Caki2 (cell line): ENCODE data around the gene CCDC178. TPM values are rescaled to one million over a fixed set of nuclear protein-coding genes. Genes with fewer than 3 reads are reported as not detected.
"Not testable (repeated sequence)": the region's sequence is repeated elsewhere in the genome, so short reads cannot be mapped to it uniquely, and the experiment has no call there.

ENCODE experiments used
- DNase-seq: peaks from one replicate; pipeline ENCODE4 v3.0.0-alpha.2; 2015; ENCODE audit warnings: low read depth
- in situ Hi-C: cut with HindIII; loops from 2 replicates; pipeline ENCODE4 v1.10.0; 2016; ENCODE audit warnings: low sequenced_read_pairs, low pct_unique_long_range_greater_than_20kb, mixed read lengths
- total RNA-seq: library from RNA; depleted of rRNA; stranded (reverse); fragments of >200 nt; shearing (Covaris generic); gene quantifications from 2 replicates; pipeline ENCODE4 v1.2.3, GENCODE V29; 2014; ENCODE audit warnings: low replicate concordance

CCDC178 gene
- total RNA-seq, 1 experiment from 2014 or later = not detected

GRCh38 chr18:33375829-33376228, 64.7 kb downstream of the CCDC178 start:
- in situ Hi-C loops = no loop called here
- no peak for DNase-seq

GRCh38 chr18:33372442-33372841, 68.1 kb downstream of the CCDC178 start:
- DNase-seq = no peak
- in situ Hi-C loops = no loop called here

DNA sequence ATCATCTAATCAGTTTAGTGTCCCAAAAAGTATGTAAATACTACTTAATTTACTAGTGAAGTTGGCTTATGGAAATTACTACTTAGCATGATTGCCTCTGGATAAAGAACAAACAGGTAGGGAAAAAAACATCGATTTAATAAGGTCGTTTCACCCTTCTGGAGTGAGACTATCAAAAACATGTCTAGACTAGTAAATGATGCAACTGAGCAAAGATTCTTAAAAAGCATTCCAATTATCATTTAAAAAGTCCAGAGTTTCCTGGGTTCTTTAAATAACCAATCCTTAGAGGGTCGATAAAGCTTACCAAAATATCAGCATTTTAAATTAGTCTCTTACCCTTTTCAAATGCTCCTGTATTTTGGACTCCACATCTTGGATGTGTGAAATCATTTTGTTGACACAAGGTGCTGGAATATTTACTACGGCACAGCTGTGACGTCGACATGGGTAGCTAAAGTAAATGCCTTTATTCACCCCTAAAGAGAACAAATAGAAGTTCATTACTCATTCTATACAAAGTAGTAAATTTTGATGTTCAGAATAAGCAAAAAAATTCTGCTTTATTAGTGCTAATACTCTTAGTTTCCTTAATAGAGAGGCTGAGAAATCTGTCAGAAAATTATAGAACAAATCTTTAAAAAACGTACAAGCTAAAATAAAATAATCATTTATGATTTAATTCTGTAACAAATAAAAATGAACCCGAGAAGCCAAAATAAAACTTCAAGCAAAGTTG, 70.6 kb downstream of the CCDC178 start:
- DNase-seq = no peak
- in situ Hi-C loops = no loop called here

DNA sequence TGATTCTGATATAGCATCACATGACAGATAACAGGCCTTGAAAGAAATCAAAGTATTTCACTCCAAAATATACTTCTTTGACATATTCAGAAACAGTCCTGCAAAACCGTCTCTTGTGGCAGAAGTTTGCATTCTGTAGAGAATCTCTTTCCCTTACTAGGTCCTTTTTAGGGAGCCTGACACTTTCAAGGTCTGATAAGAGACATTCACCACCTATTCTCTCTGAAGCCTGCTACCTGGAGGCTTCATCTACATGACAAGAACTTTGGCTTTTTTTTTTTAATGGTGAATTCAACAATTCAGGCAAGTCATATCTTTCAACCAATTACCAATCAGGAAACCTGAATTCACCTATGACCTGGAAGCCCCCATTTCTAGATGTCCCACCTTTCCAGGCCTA, 83.8 kb downstream of the CCDC178 start:
- no peak for DNase-seq
- in situ Hi-C loops = no loop called here

GRCh38 chr18:33355756-33356155, 84.8 kb downstream of the CCDC178 start:
- in situ Hi-C loops = no loop called here
- DNase-seq = no peak

DNA sequence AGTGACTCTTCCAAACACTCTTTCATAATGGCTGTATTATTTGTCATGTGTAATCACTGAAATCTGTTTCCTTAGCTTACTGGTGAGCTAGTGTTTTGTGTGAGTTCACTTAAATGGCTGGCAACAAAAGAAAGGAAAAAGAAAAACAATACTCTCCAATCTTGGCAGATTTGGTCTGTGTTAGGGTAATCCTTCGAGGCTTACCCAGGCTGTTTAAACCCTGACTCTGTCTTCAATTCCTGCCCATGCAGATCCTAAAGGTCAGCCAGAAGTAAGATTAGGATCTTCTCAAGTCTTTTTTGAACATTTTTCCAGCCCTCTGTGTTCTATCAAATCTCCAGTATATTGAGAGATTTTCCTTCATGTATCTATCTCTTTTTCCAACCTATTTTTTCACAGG, 85.3 kb downstream of the CCDC178 start:
- DNase-seq = no peak
- in situ Hi-C loops = no loop called here

DNA sequence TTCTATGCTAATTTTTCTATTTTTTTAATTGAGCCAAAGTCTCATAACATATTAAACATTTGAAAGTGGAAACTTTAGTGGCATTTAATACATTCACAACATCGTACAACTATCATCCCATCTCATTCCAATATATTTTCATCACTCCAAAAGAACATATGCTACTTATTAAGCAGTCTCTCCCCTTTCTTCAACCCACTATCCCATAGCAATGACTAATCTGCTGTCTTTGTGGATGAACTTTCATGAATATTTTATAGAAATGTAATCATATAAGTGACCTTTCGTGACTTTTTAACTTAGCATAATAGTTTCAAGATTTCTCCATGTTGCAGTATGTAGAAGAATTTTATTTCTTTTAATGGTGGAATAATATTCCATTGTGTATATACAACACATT, 90.3 kb downstream of the CCDC178 start:
- DNase-seq = no peak
- in situ Hi-C loops = no loop called here

- in situ Hi-C loops, DNase-seq: not testable (repeated sequence)
These were observed 100.8 kb downstream of the CCDC178 start for GRCh38 chr18:33339733-33340132.

GRCh38 chr18:33334781-33335180, 105.7 kb downstream of the CCDC178 start:
- DNase-seq = no peak
- in situ Hi-C loops = no loop called here

DNA sequence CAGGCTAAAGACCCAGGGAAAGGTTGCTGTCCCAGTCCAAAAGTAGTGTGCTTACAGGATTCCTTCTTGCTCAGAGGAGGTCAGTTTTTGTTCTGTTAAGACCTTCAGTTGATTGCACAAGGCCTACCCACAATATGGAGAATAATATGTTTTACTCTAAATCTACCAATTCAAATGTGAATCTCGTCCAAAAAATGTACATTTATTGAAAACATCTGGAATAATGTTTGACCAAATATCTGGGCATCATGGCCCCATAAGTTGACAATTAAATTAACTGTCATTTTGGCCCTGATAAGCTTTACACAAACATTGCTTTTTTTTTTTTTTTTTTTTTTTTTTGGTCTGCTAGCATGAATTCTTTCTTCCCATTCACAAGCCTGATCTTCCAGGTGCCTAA, 109.8 kb downstream of the CCDC178 start:
- in situ Hi-C loops = no loop called here

GRCh38 chr18:33326975-33327374, 113.5 kb downstream of the CCDC178 start:
- DNase-seq = no peak
- in situ Hi-C loops = no loop called here

More for the DNA sequence above, 109.8 kb downstream of the CCDC178 start:
- no peak for DNase-seq

GRCh38 chr18:33317640-33318039, 122.9 kb downstream of the CCDC178 start:
- in situ Hi-C loops = no loop called here
- DNase-seq = no peak

- in situ Hi-C loops = no loop called here
- no peak for DNase-seq
These were observed 124.4 kb downstream of the CCDC178 start for GRCh38 chr18:33316146-33316587.

- no peak for DNase-seq
- in situ Hi-C loops = no loop called here
These were observed 133.0 kb downstream of the CCDC178 start for GRCh38 chr18:33307520-33307919.

DNA sequence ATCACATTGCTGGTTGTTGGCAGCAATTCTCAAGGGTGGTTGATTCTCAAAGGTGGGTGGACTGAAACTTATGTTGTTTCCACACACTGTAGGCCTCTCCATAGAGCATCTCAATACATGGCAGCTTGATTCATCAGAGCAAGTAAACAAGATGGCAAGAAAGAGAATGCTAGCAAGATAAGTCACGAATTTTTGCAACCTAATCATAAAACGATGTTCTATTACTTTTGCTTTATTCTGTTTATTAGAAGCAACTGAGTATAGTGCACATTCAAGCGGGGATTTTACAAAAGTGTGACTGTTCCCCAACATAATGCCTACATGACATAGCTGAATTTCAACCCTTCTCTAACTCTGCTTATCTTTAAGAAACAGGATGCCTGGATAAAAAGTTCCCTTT, 136.2 kb downstream of the CCDC178 start:
- DNase-seq = no peak
- in situ Hi-C loops = no loop called here

- DNase-seq = no peak
- in situ Hi-C loops = no loop called here
These were observed 149.0 kb downstream of the CCDC178 start for GRCh38 chr18:33291539-33291938.

GRCh38 chr18:33288082-33288716, 152.3 kb downstream of the CCDC178 start:
- DNase-seq = no peak
- in situ Hi-C loops = no loop called here

- in situ Hi-C loops = no loop called here
- no peak for DNase-seq
These were observed 157.7 kb downstream of the CCDC178 start for GRCh38 chr18:33282709-33283333.

GRCh38 chr18:33282142-33282541, 158.4 kb downstream of the CCDC178 start:
- in situ Hi-C loops = no loop called here
- no peak for DNase-seq
